Stimulated activated CD4-positive, alpha-beta T cell treated with anti-CD3 and anti-CD28 coated beads, Interleukin-15, amount 100 ng/mL, for 48 hours (primary cell): ENCODE data around the gene FGF12.

Source experiments
- DNase-seq, 2 donors: peaks; one replicate each; pipeline ENCODE4 v3.0.0-alpha.2; 2020; ENCODE audit warnings: low read depth in 2 of 2

FGF12 gene

GRCh38 chr3:192188218-192188835 is 539.0 kb downstream of the FGF12 start:
- peak; percentile 3 to 29 for DNase-seq

- no peak for DNase-seq
Observed at GRCh38 chr3:192187485-192188051, 539.8 kb downstream of the FGF12 start.

- no peak for DNase-seq
Observed at GRCh38 chr3:192186498-192186897, 540.8 kb downstream of the FGF12 start.

- no peak for DNase-seq
Observed at GRCh38 chr3:192186045-192186444, 541.3 kb downstream of the FGF12 start.

- no peak for DNase-seq
Observed at GRCh38 chr3:192183109-192183508, 544.2 kb downstream of the FGF12 start.

GRCh38 chr3:192181151-192181550 is 546.2 kb downstream of the FGF12 start:
- no peak for DNase-seq

- no peak for DNase-seq
Observed at GRCh38 chr3:192177383-192177782, 550.0 kb downstream of the FGF12 start.

- DNase-seq: no peak
Observed at GRCh38 chr3:192174283-192174682, 553.1 kb downstream of the FGF12 start.

GRCh38 chr3:192171213-192171612 is 556.1 kb downstream of the FGF12 start:
- no peak for DNase-seq

GRCh38 chr3:192170659-192171058 is 556.7 kb downstream of the FGF12 start:
- no peak for DNase-seq

GRCh38 chr3:192170031-192170430 is 557.3 kb downstream of the FGF12 start:
- DNase-seq: no peak

- no peak for DNase-seq
Observed at GRCh38 chr3:192169332-192169915, 557.9 kb downstream of the FGF12 start.

- DNase-seq: no peak
Observed at GRCh38 chr3:192168202-192168601, 559.1 kb downstream of the FGF12 start.

GRCh38 chr3:192165552-192165951 is 561.8 kb downstream of the FGF12 start:
- no peak for DNase-seq

- DNase-seq: no peak
Observed at GRCh38 chr3:192161661-192162060, 565.7 kb downstream of the FGF12 start.

GRCh38 chr3:192156382-192156781 is 571.0 kb downstream of the FGF12 start:
- DNase-seq: no peak

- no peak for DNase-seq
Observed at GRCh38 chr3:192155194-192155593, 572.1 kb downstream of the FGF12 start.

- DNase-seq: no peak
Observed at GRCh38 chr3:192133271-192133670, 594.1 kb downstream of the FGF12 start.

GRCh38 chr3:192130534-192131132 is 596.7 kb downstream of the FGF12 start:
- DNase-seq: no peak

GRCh38 chr3:192129586-192129985 is 597.8 kb downstream of the FGF12 start:
- no peak for DNase-seq

- DNase-seq: no peak
Observed at GRCh38 chr3:192128922-192129321, 598.4 kb downstream of the FGF12 start.

- no peak for DNase-seq
Observed at GRCh38 chr3:192128060-192128459, 599.3 kb downstream of the FGF12 start.
